Measurements from ENCODE around the gene SNX20.

SNX20 gene

DNA sequence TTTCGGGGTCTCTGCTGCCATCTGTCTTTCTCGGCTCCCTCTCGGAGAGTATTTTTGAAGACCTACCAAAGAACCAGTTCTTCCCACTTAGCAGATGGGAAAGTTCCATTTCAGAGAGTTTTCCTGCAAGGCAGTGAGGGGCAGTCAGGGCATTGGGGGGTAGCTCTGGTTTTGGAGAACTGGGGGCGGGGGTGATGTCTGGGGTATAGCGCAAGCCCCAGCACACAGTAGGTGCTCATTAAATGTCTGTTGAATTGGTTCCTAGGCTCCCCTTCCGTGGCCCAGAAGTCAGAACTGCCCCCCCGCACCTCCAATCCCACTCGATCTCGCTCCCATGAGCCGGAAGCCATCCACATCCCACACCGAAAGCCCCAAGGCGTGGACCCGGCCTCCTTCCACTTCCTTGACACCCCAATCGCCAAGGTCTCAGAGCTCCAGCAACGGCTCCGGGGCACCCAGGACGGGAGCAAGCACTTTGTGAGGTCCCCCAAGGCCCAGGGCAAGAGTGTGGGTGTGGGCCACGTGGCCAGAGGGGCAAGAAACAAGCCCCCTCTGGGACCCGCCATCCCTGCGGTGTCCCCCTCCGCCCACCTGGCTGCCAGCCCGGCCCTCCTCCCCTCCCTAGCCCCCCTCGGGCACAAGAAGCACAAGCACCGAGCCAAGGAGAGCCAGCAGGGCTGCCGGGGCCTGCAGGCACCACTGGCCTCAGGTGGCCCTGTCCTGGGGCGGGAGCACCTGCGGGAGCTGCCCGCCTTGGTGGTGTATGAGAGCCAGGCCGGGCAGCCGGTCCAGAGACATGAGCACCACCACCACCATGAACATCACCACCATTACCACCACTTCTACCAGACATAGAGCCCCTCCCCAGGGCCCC lies 47.9 kb downstream of the SNX20 start:
- DNase-seq: no peak

DNA sequence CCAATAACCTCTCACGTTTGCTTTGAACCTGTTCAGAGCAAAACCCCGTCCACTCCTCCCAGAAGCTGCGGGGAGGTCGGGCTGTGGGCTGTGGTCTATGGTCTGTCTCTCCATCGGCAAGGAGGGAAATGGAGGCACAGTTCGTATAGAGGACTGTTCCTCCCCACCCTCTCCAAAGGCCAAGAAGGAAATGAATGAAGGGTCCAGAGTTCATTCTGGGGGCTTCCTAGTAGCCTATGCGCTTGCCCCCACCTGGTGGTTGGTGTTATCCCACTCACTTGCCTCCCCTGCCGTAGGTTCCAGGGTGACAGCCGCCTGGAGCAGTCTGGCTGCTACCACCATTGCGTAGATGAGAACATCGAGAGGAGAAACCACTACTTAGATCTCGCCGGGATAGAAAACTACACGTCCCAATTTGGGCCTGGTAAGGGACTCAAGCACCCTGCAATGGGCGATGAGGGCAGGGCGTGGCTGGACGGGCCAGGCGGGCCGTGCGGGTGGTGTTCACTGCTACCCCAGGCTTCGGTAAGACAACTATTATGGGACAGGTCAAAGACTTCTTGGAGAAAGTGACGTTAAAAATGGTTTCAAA lies 49.0 kb downstream of the SNX20 start:
- DNase-seq: no peak

DNA sequence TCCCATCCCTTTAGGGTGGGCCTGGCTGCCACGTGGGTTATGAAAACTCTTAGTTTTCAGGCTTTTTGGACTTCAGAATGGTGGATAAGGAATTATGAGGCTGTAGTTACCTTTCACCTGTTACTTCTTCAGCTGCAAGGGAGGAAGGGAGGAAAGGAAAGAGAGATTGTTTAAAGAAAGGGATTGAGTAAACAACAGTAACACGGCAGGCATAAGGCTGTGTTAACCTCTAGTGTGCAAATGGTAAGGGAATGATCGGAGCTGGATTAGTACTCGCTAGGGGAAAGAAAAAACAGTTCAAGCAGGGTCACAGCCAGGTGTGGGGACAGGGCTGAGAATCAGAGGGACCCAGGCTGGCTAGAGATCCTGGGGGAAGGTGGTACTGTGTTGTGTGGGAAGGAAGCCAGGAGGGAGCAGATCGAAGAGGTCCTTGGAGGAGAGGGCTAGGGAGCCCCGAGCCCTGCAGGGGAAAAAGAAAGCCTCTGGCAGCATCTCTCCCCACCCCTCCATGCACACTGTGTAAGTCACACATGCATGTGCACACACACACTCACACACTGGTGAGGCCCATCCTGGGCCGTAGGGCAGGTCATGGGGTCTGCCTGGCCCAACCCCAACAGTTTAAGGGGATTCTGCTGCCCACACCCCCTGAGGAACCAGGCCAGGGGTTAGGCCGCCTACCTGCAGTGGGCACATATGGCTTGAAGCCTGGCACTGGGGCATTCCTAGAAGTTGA lies 49.7 kb downstream of the SNX20 start:
- no peak for DNase-seq

DNA sequence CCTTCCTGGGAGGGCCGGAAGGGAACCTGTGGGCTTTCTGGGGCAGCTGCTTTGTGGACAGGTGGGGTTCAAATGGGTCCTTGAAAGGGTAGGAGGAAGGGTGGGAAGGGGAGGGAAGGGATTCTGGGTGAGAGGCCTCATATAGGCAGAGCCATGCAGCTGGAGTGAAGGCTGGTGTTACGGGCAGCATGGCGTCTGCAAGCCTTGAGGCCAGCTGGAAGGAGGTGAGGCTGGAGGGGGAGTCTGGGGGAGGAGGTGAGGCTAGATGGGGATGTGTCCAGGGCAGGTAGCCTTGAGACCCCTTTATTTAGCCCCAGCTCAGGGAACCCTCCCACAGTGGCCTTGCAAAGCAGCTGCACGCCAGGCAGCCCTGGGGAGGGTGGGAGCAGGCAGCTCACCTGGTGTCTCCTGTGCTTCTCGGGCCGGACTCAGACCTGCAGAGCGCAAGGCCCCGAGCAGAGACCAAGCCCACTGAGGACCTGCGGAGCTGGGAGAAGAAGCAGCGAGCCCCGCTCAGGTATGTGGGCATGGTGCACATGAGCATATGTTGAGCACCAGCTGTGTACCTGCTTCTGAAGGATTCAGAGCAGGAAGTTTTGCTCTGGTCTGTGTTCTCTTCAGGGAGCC lies 50.6 kb downstream of the SNX20 start:
- DNase-seq: no peak

DNA sequence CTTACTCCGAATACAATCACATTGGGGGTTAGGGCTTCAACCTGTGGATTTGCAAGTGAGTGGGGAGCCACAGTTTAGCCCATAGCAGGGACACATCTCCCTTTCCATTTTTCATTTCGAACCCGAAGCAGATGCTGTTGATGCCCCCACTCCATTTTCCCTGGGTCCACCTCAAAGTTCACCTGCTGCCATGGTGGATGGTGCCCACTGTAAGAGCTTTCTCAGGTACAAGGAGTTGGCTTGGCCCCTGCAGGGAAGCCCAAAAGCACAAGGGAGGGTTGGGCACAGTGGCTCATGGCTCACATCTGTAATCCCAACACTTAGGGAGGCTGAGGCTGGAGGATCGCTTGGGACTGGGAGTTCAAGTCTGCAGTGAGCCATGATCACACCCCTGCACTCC lies 51.8 kb downstream of the SNX20 start:
- no peak for DNase-seq

DNA sequence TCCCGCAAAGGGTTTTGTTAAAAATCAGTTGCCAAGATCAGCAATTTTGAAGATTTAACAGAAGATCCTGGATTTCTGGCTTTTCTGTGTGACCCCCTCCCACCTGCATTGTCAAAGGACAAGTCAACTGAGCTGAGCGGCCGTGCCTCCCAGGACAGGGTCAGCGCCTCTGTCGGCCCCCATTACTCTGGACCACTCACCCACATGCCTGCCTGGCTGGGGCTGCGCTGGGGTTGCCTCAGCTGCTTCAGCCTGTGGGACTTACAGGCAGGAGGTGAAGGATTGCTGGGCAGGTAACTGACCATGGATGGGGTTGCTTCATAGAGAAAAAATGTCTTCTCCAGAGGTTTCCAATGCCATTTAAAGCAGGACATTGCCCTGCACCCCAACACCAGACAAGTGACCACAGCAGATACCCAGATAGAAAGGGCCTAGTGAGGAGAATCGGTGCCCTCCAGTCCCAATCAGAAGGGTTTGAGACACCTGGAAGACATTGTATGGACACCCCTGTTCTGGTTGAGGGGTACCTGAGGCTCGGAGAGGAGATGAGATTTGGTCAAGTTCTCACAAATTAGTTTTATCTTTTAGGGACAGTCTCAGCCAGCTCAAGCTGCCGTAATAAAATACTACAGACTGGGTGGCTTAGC lies 52.8 kb downstream of the SNX20 start:
- no peak for DNase-seq

DNA sequence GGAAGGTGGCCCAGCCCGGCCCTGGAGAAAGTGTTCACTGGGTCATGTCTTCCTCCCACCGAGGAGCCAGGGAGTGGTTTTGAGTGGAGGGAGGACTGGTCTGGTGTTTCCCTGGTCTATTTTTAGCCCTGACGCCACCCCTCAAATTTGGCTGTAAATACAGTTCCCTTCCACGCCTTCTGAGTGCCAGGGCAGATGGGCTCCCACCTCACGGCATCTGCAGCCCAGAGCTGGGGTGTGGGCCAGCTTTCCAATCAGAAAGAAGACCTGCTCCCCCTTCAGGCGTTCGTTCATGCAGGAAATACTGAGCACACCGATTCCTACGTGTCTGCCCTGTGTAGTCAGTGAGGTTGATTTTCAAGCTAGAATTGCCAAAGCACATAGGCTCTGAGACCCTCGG lies 53.7 kb downstream of the SNX20 start:
- peak; percentile 72 for DNase-seq

DNA sequence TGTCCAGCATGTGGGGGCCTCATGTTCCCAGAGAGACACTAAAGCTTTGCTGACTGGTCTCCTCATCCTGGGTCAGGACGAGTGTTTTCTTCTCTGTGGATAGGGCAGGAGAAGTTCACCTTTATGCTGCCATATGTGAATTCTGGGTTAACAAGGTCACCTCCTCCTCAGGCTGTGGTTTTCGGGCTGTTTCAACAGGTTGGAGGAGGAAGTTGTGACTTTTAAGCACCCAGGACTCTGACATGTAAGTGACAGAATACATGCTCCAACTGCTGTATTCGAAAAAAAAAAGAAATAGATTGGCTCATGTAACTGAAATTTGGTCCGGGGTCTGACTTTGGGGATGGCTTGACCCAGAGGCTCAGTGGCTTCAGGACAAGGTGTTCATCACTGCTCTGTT lies 54.2 kb downstream of the SNX20 start:
- DNase-seq: peak; percentile 49

DNA sequence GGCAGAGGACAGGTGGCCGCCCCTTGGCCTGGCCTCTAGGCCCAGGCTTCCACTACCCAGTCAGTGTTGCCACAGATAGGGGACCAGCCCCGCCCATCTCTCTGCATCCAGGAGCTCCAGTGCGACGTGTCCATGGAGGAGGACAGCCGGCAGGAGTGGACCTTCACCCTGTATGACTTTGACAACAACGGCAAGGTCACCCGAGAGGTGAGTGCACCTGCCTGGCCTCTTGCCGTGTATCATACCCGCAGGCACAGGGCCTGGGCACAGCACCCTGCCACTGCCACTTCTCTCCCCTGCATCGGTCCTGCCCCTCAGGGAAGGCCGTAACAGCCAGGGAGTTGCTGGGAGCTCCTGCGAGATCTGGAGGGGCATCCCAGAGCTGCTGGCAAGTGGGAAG lies 55.7 kb downstream of the SNX20 start:
- no peak for DNase-seq

DNA sequence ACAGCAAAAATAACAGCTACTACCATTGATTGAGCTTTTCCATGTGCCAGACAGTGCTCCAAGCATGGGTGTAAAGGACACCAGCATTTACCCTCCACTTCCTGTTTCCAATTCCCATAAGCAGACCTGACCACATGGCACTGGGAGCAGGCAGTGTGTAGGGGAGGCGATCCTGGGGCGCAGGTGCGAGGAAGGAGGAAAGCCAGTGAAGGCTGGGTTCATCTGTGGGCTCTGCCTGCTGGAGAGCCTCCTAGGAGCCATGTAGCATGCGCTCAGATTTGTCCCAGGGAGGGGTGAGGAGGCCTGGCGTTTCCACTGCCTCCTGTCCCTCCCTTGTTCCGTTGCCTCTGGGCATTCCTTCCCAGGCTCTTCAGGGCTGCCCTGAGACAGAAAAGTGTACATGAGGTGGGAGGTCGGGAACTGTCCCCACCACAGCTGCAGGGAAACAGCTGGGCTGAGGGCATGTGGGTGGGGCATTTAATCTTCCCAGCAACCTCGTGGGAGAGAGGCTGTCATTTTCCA lies 56.6 kb downstream of the SNX20 start:
- no peak for DNase-seq

DNA sequence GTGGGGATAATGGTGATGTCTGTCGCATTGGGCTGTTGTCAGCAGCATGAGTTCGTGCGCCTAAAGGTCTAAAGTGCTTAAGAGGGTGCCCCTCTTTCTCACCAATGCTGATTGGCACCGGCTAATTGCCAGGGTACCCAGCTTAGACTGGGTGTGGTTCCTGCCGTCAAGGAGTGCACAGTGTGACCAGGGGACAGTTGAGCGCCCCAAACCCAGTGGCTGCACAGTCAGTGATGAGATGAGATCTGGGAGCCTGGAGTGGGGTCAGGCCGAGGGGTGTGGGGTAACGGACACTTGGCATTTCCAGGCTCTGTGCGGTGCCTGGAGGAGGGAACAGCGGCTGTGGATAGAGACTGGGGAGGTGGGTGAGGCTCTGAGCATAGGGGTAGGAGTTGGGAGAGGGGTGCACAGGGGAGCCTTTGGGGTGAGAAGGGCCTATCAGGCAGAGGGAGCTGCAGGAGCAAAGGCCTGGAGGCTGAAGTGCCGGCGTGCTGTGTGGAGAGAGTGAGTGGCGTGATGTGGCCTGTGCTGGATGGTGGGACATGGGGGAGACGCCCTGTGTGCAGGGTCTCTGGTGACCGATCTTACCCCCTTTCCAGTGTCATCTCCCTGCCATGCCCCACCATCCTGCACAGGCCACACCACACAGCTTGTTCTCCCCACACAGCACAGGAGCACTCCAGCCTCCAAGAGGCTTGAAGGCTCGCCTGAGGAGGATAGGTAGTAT lies 58.3 kb downstream of the SNX20 start:
- no peak for DNase-seq

DNA sequence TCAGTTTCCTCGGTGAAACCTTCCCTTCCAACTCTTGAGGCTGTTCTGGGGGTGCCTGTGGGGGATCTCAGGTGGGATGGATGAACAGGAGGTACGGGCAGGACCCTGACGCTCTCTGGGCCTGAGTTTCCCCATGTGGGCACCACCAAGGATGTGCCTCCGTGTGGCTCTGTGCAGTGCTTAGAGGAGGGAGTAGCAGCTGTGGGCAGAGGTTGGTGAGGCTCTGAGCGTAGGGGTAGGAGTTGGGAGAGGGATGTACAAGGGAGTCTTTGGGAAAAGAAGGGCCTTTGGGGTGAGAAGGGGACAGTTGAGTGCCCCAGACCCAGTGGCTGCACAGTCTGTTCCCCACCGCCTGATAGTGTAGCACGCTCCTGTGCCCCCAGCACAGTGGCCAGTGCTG lies 59.1 kb downstream of the SNX20 start:
- no peak for DNase-seq
